Measurements from ENCODE around the gene PGBD5.

The PGBD5 gene

GRCh38 chr1:230299191-230300006 is 126.7 kb downstream of the PGBD5 start:
- DNase-seq, result peak; percentile 21 to 32

DNA sequence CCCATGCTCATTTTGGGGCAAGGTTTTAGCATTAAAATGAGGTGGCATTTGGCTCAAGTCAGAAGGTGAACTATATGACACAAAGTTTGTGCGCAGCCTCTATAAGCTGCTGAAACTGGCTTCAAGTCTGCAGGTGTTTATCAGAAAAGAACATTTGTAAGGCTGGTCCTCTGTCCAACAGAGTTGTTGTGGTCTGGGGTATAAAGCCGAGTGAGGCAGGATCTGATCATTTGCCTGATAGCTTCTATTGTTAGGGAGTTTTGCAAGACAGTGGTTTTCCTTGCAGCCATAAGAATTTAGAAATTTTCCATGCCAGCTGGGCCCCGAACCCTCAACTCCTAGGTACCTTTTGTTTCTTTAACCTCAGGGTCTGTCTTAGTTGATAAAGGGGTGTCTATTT is 130.8 kb downstream of the PGBD5 start:
- DNase-seq, result no peak

- DNase-seq, result no peak
Observed at GRCh38 chr1:230293390-230293700, 132.8 kb downstream of the PGBD5 start.

GRCh38 chr1:230292689-230293389 is 133.3 kb downstream of the PGBD5 start:
- DNase-seq, result no peak

DNA sequence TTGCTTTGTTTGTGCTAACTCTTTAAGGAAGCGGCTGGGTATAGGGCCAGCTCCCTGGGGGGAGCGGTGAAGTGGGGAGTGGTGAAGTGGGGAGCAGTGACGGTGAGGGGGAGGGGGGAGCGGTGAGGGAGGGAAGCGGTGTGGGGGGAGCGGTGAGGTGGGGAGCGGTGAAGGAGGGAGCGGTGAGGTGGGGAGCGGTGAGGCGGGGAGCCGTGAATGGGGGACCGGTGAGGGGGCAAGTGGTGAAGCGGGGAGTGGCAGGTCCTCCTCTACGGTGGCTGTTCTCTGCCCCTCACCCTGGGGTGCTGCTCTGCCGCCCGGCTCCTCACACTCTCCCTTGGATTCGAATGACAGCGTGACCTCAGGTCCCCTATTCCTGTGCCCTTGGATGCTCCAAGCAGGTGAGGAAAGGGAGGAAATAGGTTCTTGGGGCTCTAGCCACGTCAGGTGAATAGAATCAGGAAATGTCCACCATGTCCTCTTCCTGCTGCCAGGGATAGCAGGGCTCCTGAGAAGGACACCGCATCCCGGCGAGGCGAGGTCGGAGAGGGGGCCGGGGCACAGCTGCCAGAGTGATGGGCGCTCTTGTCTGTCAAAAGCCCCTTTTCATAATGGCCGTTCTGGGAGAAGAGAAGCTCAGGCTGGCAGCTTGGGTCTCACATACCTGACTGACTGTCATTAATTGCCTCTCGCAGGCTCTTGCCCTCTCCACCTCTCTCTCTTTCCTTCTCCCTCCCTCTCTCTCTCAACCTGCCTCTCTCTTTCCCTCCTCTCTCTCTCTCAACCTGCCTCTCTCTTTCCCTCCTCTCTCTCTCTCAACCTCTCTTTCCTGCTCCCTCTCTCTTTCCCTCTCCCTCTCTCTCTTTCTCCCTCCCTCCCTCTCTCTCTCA is 134.2 kb downstream of the PGBD5 start:
- DNase-seq, result no peak

DNA sequence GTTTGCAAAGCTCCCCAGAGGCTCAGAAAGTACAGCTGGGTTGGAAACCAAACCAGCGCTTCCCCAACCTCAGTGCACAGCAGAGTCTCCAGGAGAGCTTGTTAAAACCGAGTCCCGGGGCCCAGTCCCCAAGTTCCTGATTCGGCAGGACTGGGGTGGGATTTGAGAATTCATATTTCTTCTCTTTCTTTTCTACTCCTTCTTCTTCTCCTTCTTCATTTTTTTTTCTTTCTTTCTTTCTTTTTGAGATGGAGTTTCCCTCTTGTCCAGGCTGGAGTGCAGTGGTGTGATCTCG is 136.8 kb downstream of the PGBD5 start:
- DNase-seq, result no peak

GRCh38 chr1:230288641-230289349 is 137.3 kb downstream of the PGBD5 start:
- DNase-seq, result no peak

- no peak for DNase-seq
Observed at GRCh38 chr1:230287674-230288315, 138.3 kb downstream of the PGBD5 start.

GRCh38 chr1:230286890-230287269 is 139.3 kb downstream of the PGBD5 start:
- DNase-seq, result no peak

GRCh38 chr1:230286166-230286889 is 139.8 kb downstream of the PGBD5 start:
- DNase-seq, result no peak

DNA sequence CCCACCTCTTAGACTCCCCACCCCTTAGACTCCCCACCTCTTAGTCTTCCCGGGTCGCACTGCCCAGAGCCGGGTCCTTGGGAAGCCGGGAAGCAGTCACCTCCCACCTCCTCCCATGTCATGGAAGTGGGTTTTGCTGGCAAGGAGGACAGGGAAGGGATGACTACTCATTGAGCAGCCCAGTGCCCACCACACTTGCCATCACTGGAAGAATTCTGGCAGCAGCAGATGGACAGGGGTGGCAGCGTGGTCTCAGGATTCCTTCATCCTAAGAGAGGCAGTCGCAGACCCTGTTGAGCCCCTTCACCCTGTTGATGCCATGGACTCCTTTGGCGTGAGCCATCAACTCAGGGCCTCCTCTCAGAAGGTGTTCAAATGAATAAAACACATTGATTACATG is 140.8 kb downstream of the PGBD5 start:
- no peak for DNase-seq

DNA sequence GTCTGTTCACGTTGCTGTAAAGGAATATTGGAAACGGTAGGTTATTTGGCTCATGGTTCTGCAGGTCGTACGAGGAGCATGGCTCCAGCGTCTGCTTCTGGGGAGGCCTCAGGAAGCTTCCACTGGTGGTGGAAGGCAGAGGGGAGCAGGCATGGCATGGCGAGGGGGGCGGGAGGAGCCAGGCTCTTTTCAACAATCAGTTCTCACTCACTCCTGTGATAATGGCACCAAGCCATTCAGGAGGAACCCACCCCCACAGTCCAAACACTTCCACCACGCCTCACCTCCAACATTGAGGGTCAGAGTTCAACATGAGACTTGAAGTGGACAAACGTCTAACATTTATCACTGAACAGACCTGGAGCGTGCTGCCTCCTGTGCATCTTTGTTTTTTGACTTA is 141.2 kb downstream of the PGBD5 start:
- DNase-seq, result no peak

DNA sequence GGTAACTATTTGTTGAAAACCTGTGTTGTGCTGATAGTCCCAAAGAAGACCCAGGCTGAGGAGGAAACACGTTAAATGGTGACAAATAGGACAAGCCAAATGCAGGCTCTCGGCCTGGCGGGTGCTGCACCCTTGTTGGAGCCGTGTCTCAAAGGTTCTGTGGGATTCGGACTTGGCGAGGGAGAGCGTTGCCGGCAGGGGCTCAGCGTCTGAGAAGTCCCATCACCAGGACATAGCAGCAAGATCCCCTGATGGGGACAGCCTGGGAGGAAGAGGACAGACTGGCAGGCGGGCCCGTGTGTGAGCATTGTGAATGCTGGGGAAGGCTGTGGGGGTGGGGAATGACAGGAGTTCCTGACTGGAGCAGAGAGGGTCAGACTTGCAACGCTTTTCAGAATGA is 142.5 kb downstream of the PGBD5 start:
- no peak for DNase-seq

- DNase-seq, result no peak
Observed at GRCh38 chr1:230282157-230282556, 144.0 kb downstream of the PGBD5 start.

GRCh38 chr1:230281556-230281955 is 144.6 kb downstream of the PGBD5 start:
- no peak for DNase-seq

GRCh38 chr1:230280906-230281413 is 145.2 kb downstream of the PGBD5 start:
- DNase-seq, result no peak

- DNase-seq, result no peak
Observed at GRCh38 chr1:230280054-230280795, 145.9 kb downstream of the PGBD5 start.

- DNase-seq, result no peak
Observed at GRCh38 chr1:230279583-230279945, 146.6 kb downstream of the PGBD5 start.

- no peak for DNase-seq
Observed at GRCh38 chr1:230278871-230279582, 147.1 kb downstream of the PGBD5 start.

GRCh38 chr1:230278376-230278775 is 147.8 kb downstream of the PGBD5 start:
- DNase-seq, result no peak

Data from inflammatory macrophage treated with lipopolysaccharide for 1 hour (primary cell).